ENCODE results near the gene LILRB2.

The LILRB2 gene

DNA sequence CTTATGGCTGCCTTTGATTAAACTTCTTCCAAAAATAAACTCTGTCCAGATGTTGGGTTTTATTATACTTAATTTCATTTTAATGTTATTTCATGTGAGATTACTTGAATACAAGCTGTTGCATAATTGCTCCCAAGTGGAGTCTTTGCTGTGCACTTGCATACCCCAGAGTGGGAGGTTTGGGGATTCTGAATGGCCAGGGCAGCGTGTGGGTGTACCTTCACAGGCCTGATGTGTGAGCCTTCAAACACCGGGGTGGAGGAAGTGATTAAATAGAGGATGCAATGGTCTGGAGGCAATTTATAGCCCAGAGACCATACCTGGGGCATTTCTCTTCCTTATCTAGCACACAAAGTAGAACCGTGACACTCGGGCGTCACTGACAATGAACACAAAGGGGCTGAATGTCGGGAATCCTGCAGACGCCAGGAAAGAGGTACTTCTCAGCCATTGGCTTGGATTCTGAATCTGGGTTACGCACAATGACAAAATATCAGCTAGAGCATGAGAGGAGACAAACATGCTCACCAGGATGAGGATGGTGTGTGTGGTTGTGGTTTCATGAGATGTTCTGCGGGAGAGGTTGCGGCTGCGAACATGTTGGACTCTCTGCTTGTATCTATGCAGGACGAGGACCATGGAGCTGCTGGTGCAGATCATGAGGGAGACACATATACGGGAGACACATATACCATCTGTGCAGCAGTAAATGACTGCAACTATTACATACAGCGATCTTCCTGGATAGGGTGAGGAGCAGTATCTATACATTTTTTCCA lies 39.2 kb upstream of the LILRB2 start:
- no peak overlapping the region for H3K4me3 ChIP-seq (ENCODE audit: control insufficient read depth, low read depth, low read length)
- TF ChIP-seq, protein P1, sequence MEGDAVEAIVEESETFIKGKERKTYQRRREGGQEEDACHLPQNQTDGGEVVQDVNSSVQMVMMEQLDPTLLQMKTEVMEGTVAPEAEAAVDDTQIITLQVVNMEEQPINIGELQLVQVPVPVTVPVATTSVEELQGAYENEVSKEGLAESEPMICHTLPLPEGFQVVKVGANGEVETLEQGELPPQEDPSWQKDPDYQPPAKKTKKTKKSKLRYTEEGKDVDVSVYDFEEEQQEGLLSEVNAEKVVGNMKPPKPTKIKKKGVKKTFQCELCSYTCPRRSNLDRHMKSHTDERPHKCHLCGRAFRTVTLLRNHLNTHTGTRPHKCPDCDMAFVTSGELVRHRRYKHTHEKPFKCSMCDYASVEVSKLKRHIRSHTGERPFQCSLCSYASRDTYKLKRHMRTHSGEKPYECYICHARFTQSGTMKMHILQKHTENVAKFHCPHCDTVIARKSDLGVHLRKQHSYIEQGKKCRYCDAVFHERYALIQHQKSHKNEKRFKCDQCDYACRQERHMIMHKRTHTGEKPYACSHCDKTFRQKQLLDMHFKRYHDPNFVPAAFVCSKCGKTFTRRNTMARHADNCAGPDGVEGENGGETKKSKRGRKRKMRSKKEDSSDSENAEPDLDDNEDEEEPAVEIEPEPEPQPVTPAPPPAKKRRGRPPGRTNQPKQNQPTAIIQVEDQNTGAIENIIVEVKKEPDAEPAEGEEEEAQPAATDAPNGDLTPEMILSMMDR (conservative IDR thresholded peaks at IDR 0.05; ENCODE audit: control insufficient read depth, insufficient read depth, low read depth, low read length) = no peak
- no peak for DNase-seq (ENCODE audit: low read depth)

DNA sequence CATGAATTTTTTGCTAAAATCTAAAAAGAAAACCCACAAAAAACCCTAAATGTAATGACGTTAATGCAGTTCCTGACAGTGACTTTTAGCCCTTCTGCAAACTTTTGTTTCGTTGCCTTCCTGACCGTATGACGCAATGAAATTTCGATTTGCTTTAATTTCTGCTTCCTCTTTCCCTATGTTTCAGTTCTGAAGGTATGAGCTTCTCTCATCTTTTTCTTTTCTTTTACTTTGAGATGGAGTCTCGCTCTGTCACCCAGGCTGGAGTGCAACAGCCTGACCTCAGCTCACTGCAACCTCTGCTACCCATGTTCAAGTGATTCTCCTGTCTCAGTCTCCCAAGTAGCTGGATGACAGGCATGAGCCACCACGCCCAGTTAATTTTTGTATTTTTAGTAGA lies 38.1 kb upstream of the LILRB2 start:
- no peak for DNase-seq (ENCODE audit: low read depth)
- H3K4me3 ChIP-seq (ENCODE audit: control insufficient read depth, low read depth, low read length) = no peak overlapping the region
- TF ChIP-seq, protein P1 (conservative IDR thresholded peaks at IDR 0.05; ENCODE audit: control insufficient read depth, insufficient read depth, low read depth, low read length) = no peak

DNA sequence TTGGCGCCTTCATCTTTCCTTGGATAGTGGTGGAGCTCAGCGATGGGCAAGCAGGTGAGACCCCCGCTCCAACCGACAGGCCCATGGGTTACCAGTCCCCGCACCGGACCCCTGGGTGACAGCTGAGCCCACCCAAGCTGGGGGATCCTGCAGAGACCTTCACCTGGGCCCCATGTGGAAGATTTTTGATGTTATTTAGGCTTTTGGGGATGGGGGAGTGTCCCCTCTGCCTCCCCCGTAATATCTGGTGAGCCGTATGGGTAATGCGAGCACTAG lies 37.0 kb upstream of the LILRB2 start:
- H3K4me3 ChIP-seq (ENCODE audit: control insufficient read depth, low read depth, low read length) = no peak overlapping the region
- DNase-seq (ENCODE audit: low read depth) = no peak
- TF ChIP-seq, protein P1 (conservative IDR thresholded peaks at IDR 0.05; ENCODE audit: control insufficient read depth, insufficient read depth, low read depth, low read length) = no peak

DNA sequence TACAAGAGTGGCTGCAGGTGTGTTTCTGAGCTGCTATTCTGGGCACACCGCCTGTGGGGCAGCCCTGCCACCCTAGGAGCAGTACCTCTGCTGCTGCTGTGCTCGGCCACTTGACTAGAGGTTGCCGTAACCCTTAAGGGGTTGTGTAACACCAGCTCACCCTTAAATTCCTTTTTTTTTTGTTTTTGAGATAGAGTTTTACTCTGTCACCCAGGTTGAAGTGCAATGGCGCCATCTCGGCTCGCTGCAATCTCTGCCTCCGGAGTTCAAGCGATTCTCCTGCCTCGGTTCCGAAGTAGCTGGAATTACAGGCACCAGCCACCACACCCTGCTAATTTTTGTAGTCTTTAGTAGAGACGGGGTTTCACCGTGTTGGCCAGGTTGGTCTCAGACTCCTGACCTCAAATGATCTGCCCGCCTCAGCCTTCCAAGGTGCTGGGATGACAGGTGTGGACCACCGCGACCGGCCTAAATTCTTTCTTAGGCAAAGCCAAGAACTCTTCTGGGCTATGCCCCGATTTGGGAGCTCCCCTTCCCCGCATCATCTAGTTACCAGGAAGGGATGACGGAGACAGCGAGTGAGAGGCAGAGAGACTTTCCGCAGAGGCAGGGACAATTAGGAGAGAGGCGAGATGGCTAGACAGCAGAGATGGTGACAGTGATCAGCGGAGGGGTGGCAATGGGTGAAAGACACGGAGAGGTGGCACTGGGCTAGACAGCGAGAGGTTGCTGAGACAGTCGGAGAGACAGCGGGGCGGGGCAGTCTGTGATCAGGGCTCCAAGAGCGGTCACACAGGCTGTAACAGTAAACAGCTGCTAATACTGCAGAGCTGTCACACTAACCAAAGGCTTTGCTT lies 36.4 kb upstream of the LILRB2 start:
- H3K4me3 ChIP-seq (ENCODE audit: control insufficient read depth, low read depth, low read length) = no peak overlapping the region
- DNase-seq (ENCODE audit: low read depth) = no peak
- TF ChIP-seq, protein P1 (conservative IDR thresholded peaks at IDR 0.05; ENCODE audit: control insufficient read depth, insufficient read depth, low read depth, low read length) = no peak

DNA sequence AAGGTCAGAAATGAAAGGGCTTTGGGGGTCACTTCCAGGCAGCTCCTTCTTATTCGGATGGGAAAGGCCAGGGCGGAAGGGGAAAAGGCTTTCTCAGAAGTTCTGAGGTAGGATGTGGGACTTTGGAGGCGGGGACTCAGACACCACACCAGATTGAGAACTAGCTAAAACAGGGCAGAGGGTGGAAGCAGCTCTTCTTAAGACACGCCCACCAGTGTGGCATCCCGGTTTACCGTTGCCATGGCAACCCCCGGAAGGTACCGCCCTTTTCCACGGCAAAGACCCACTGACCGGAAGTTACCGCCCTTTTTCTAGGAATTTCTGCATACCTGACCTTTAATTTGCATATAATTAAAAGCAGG lies 35.8 kb upstream of the LILRB2 start:
- DNase-seq (ENCODE audit: low read depth) = no peak
- no peak overlapping the region for H3K4me3 ChIP-seq (ENCODE audit: control insufficient read depth, low read depth, low read length)
- TF ChIP-seq, protein P1 (conservative IDR thresholded peaks at IDR 0.05; ENCODE audit: control insufficient read depth, insufficient read depth, low read depth, low read length) = no peak

DNA sequence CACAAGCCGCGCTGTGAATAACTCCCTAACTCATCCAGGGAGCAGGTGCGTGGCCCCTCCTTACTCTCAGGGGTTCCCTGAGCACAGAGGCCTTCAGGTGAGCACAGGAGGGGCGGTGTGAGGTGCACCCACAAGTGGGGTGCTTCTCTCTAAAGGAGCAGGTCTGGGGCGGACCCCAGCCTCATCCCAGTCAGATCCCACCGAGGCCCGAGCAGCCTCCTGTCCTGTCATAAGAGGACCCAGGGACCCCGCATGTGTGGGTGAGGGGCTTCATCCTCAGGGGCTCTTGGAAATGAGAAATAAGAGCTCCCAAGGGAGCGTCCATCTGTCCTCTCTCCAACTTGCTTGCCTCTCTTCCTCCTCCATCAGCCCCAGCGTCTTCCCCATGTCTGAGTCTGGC lies 35.0 kb upstream of the LILRB2 start:
- TF ChIP-seq, protein P1 (conservative IDR thresholded peaks at IDR 0.05; ENCODE audit: control insufficient read depth, insufficient read depth, low read depth, low read length) = no peak
- DNase-seq (ENCODE audit: low read depth) = no peak
- H3K4me3 ChIP-seq (ENCODE audit: control insufficient read depth, low read depth, low read length) = no peak overlapping the region

All from fibroblast of mammary gland (primary cell).